H9 (cell line): ENCODE data around the gene EFTUD2. TPM values are rescaled to one million over a fixed set of nuclear protein-coding genes. Genes with fewer than 3 reads are reported as not detected.

Experiments used
- DNase-seq: peaks from one replicate; pipeline ENCODE4 v3.0.0-alpha.2; 2017
- H2AFZ ChIP-seq: one replicate; pipeline ENCODE4 v1.6.1; 2013; ENCODE audit warnings: mild to moderate bottlenecking, low read length, control low read depth, moderate library complexity
- H2AK5ac ChIP-seq: 2 replicates; pipeline ENCODE4 v1.6.1; 2013; ENCODE audit warnings: low read length, control low read depth, mixed read lengths; ENCODE audit not compliant: insufficient read length
- H2BK120ac ChIP-seq: one replicate; pipeline ENCODE4 v1.6.1; 2013; ENCODE audit warnings: low read depth, mild to moderate bottlenecking, low read length, control low read depth, inconsistent platforms; ENCODE audit not compliant: poor library complexity, severe bottlenecking
- H2BK12ac ChIP-seq: 2 replicates; pipeline ENCODE4 v1.6.1; 2013; ENCODE audit warnings: low read length, control low read depth, mixed read lengths, low read depth; ENCODE audit not compliant: insufficient read length
- H2BK15ac ChIP-seq: 2 replicates; pipeline ENCODE4 v1.6.1; 2013; ENCODE audit warnings: low read depth, low read length, control low read depth
- H2BK20ac ChIP-seq: one replicate; pipeline ENCODE4 v1.6.1; 2013; ENCODE audit warnings: low read depth, mild to moderate bottlenecking, low read length, control low read depth, inconsistent platforms; ENCODE audit not compliant: poor library complexity, severe bottlenecking
- H2BK5ac ChIP-seq: 2 replicates; pipeline ENCODE4 v1.6.1; 2013; ENCODE audit warnings: low read length, control low read depth, mixed read lengths; ENCODE audit not compliant: insufficient read length
- H3K14ac ChIP-seq: 2 replicates; pipeline ENCODE4 v1.6.1; 2013; ENCODE audit warnings: low read length, control low read depth; ENCODE audit not compliant: insufficient read depth
- H3K18ac ChIP-seq: 2 replicates; pipeline ENCODE4 v1.6.1; 2013; ENCODE audit warnings: low read depth, mild to moderate bottlenecking, mixed read lengths, low read length, control low read depth; ENCODE audit not compliant: insufficient read length
- H3K23ac ChIP-seq: 2 replicates; pipeline ENCODE4 v1.6.1; 2013; ENCODE audit warnings: low read length, control low read depth, mixed read lengths, low read depth; ENCODE audit not compliant: insufficient read length
- H3K23me2 ChIP-seq: 2 replicates; pipeline ENCODE4 v1.6.1; 2013; ENCODE audit warnings: low read depth, mild to moderate bottlenecking, mixed read lengths, low read length, control low read depth; ENCODE audit not compliant: insufficient read length, poor library complexity, severe bottlenecking
- H3K27ac ChIP-seq: 2 replicates; pipeline ENCODE4 v1.5.1; 2013; ENCODE audit warnings: low read length, control low read depth, mixed read lengths, low read depth; ENCODE audit not compliant: insufficient read length
- H3K27me3 ChIP-seq: 2 replicates; pipeline ENCODE4 v1.6.1; 2013; ENCODE audit warnings: low read length, control low read depth, inconsistent platforms; ENCODE audit not compliant: insufficient read depth
- H3K4ac ChIP-seq: 2 replicates; pipeline ENCODE4 v1.6.1; 2013; ENCODE audit warnings: low read depth, mild to moderate bottlenecking, control low read depth, inconsistent platforms, low read length, moderate library complexity
- H3K4me1 ChIP-seq: 2 replicates; pipeline ENCODE4 v1.6.1; 2013; ENCODE audit warnings: low read length, control low read depth, inconsistent platforms; ENCODE audit not compliant: insufficient read depth
- H3K4me2 ChIP-seq: 2 replicates; pipeline ENCODE4 v1.6.1; 2013; ENCODE audit warnings: low read length, control low read depth, mixed read lengths; ENCODE audit not compliant: insufficient read length, insufficient read depth
- H3K56ac ChIP-seq: 2 replicates; pipeline ENCODE4 v1.6.1; 2013; ENCODE audit warnings: low read depth, mild to moderate bottlenecking, mixed read lengths, low read length, control low read depth; ENCODE audit not compliant: insufficient read length
- H3K79me1 ChIP-seq: 2 replicates; pipeline ENCODE4 v1.6.1; 2013; ENCODE audit warnings: low read depth, mild to moderate bottlenecking, moderate library complexity, low read length, control low read depth, inconsistent platforms; ENCODE audit not compliant: insufficient read depth, poor library complexity, severe bottlenecking
- H3K79me2 ChIP-seq: 2 replicates; pipeline ENCODE4 v1.6.1; 2013; ENCODE audit warnings: low read length, control low read depth, inconsistent platforms; ENCODE audit not compliant: insufficient read depth
- H3K9ac ChIP-seq: 2 replicates; pipeline ENCODE4 v1.6.1; 2013; ENCODE audit warnings: low read length, control low read depth, mixed read lengths; ENCODE audit not compliant: insufficient read length; ENCODE audit errors: extremely low read depth
- H3K9me3 ChIP-seq: one replicate; pipeline ENCODE4 v1.6.1; 2013; ENCODE audit warnings: low read depth, low read length, inconsistent platforms; ENCODE audit not compliant: control insufficient read depth
- H3T11ph ChIP-seq: one replicate; pipeline ENCODE4 v1.6.1; 2013; ENCODE audit warnings: mild to moderate bottlenecking, low read length, control low read depth, inconsistent platforms
- H4K20me1 ChIP-seq: one replicate; pipeline ENCODE4 v1.6.1; 2013; ENCODE audit not compliant: control insufficient read depth, insufficient read length, insufficient read depth
- H4K5ac ChIP-seq: 2 replicates; pipeline ENCODE4 v1.6.1; 2013; ENCODE audit warnings: low read depth, mild to moderate bottlenecking, mixed read lengths, low read length, control low read depth; ENCODE audit not compliant: insufficient read length
- H4K8ac ChIP-seq: replicated peaks from 2 replicates; pipeline ENCODE4 v1.6.1; 2013; ENCODE audit warnings: low read length, control low read depth, mixed read lengths, low read depth; ENCODE audit not compliant: insufficient read length
- H4K91ac ChIP-seq: 2 replicates; pipeline ENCODE4 v1.6.1; 2013; ENCODE audit warnings: low read depth, mild to moderate bottlenecking, moderate library complexity, mixed read lengths, low read length, control low read depth; ENCODE audit not compliant: insufficient read length
- H3K27ac Mint-ChIP-seq, 3 experiments: 2 replicates in 2 of 3; 3 replicates in 1 of 3; pipeline ENCODE4 v1.8.0; 2020 to 2021; ENCODE audit warnings: mixed read lengths in 3 of 3, mild to moderate bottlenecking in 1 of 3, moderate library complexity in 1 of 3
- H3K27me3 Mint-ChIP-seq: 2 replicates; pipeline ENCODE4 v1.8.0; 2021; ENCODE audit warnings: low read depth, mild to moderate bottlenecking, moderate library complexity, mixed read lengths
- H3K36me3 Mint-ChIP-seq, 3 experiments: 2 replicates in 2 of 3; 3 replicates in 1 of 3; pipeline ENCODE4 v1.8.0; 2020 to 2021; ENCODE audit warnings: low read depth in 3 of 3, mixed read lengths in 3 of 3; ENCODE audit not compliant: insufficient read depth in 1 of 3
- H3K4me1 Mint-ChIP-seq, 2 experiments: 2 replicates each; pipeline ENCODE4 v1.8.0; 2020; ENCODE audit warnings: mixed read lengths in 2 of 2
- H3K4me3 Mint-ChIP-seq, 2 experiments: 2 replicates in 1 of 2; 3 replicates in 1 of 2; pipeline ENCODE4 v1.8.0; 2020 to 2021; ENCODE audit warnings: mild to moderate bottlenecking in 2 of 2, mixed read lengths in 2 of 2, moderate library complexity in 1 of 2
- H3K9me3 Mint-ChIP-seq, 2 experiments: 2 replicates in 1 of 2; 3 replicates in 1 of 2; pipeline ENCODE4 v1.8.0; 2020; ENCODE audit warnings: mild to moderate bottlenecking in 2 of 2, mixed read lengths in 2 of 2, moderate library complexity in 1 of 2
- WGBS: extraction: QIAGEN DNeasy Blood & Tissue Kit; methylation state at CpG from one replicate; pipeline ENCODE4 v1.1.7; 2013; ENCODE audit warnings: missing lambda C conversion rate, low lambda C conversion rate, mixed read lengths; ENCODE audit not compliant: insufficient read length; ENCODE audit errors: extremely low coverage; 5-methylcytosine and 5-hydroxymethylcytosine counted together
- long read RNA-seq: library from polyadenylated mRNA; unstranded; transcript quantifications from one replicate; pipeline ENCODE4 v2.0.0, GENCODE V29; 2020
- total RNA-seq: library from RNA; stranded (reverse); gene quantifications from 2 replicates; pipeline ENCODE4 v1.2.1, GENCODE V29; 2021
- TF ChIP-seq, protein P1 (sequence below): fragments of 200-600 bp; sonication (generic); conservative IDR thresholded peaks from 3 replicates; pipeline ENCODE4 v1.8.0; 2021; ENCODE audit warnings: antibody characterized with exemption, mild to moderate bottlenecking

EFTUD2 gene
- 150 and 161 TPM in 2 replicates for total RNA-seq
- long read RNA-seq, full-length matches to known transcripts, result 1,190 of 1,446 reads
- long read RNA-seq, partial matches to known transcripts, result 153 of 1,446 reads
- long read RNA-seq, other reads (novel, unspliced or antisense), result 103 of 1,446 reads

- H3K27me3 Mint-ChIP-seq, result no peaks in the 10 kb centered on the region
- Histone ChIP-seq H3T11ph (no peak within 1 kb of the TSS), H2BK12ac (no peak within 1 kb of the TSS), H3K23me2 (peaks cover 7% of the 10 kb centered on the region), H3K9me3 (no peaks in the 10 kb centered on the region), H2AK5ac (no peak within 1 kb of the TSS), H3K79me2 (peaks cover 14% of the 10 kb centered on the region; the same call in 1 of the 2 replicates), H3K18ac (peak within 1 kb of the TSS; percentile 99), H3K9ac (peak within 1 kb of the TSS; percentile 98), H4K20me1 (no peaks in the 10 kb centered on the region), H2BK5ac (peak within 1 kb of the TSS; percentile 98), H2AFZ (no peak within 1 kb of the TSS), H3K79me1 (peaks cover 2% of the 10 kb centered on the region), H2BK20ac (no peak within 1 kb of the TSS), H3K27me3 (no peaks in the 10 kb centered on the region), H3K27ac (peak within 1 kb of the TSS; percentile 69), H3K4me2 (peak within 1 kb of the TSS; percentile 88), H2BK120ac (no peak within 1 kb of the TSS), H3K4me1 (no peaks in the 10 kb centered on the region; the same call in 1 of the 2 replicates), H4K5ac (peak within 1 kb of the TSS; percentile 98), H3K23ac (peak within 1 kb of the TSS; percentile 39), H3K56ac (peak within 1 kb of the TSS; percentile 86), H3K14ac (peak within 1 kb of the TSS; percentile 99), H2BK15ac (no peak within 1 kb of the TSS), H3K4ac (no peak within 1 kb of the TSS; the same call in 1 of the 2 replicates), H4K91ac (peak within 1 kb of the TSS; percentile 49), H4K8ac (peak within 1 kb of the TSS; percentile 93)
- WGBS, result no CpG with 5 or more reads among the region's 54 CpGs
- H3K36me3 Mint-ChIP-seq, result peaks cover 4 to 15% (median 12%) of the 10 kb centered on the region in 3 experiments; a peak in 6 of 7 replicates
- no peaks in the 10 kb centered on the region for H3K9me3 Mint-ChIP-seq
- TF ChIP-seq, protein P1, sequence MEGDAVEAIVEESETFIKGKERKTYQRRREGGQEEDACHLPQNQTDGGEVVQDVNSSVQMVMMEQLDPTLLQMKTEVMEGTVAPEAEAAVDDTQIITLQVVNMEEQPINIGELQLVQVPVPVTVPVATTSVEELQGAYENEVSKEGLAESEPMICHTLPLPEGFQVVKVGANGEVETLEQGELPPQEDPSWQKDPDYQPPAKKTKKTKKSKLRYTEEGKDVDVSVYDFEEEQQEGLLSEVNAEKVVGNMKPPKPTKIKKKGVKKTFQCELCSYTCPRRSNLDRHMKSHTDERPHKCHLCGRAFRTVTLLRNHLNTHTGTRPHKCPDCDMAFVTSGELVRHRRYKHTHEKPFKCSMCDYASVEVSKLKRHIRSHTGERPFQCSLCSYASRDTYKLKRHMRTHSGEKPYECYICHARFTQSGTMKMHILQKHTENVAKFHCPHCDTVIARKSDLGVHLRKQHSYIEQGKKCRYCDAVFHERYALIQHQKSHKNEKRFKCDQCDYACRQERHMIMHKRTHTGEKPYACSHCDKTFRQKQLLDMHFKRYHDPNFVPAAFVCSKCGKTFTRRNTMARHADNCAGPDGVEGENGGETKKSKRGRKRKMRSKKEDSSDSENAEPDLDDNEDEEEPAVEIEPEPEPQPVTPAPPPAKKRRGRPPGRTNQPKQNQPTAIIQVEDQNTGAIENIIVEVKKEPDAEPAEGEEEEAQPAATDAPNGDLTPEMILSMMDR, result no peak
- H3K4me3 Mint-ChIP-seq, result peak within 1 kb of the TSS; percentile 87 to 96
- peak; percentile 95 for DNase-seq
- peaks cover 11 to 13% of the 10 kb centered on the region in 2 experiments for H3K4me1 Mint-ChIP-seq
- H3K27ac Mint-ChIP-seq, result peak within 1 kb of the TSS; percentile 100
These were observed at the start of gene EFTUD2 for GRCh38 chr17:44899074-44899782. EFTUD2 (minus strand) TSS chr17:44899445; CDS start chr17:44894521, 4,924 bp downstream.
